GF-D8 (cell line): Measurements from ENCODE around the gene FUT8.
"Not testable (repeated sequence)": the region's sequence is repeated elsewhere in the genome, so short reads cannot be mapped to it uniquely, and the experiment has no call there.

Source experiments
- DNase-seq: peaks from one replicate; lab custom pipeline; 2025; lab: John Stamatoyannopoulos, UW

FUT8 gene

GRCh38 chr14:65709576-65709975 lies 297.0 kb downstream of the FUT8 start:
- DNase-seq: no peak

DNA sequence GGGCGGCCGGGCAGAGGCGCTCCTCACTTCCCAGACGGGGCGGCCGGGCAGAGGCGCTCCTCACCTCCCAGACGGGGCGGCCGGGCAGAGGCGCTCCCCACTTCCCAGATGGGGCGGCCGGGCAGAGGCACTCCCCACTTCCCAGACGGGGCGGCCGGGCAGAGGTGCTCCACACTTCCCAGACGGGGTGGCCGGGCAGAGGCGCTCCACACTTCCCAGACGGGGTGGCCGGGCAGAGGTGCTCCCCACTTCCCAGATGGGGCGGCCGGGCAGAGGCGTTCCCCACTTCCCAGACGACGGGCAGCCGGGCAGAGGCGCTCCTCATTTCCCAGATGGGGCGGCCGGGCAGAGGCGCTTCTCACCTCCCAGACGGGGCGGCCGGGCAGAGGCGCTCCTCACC lies 304.3 kb downstream of the FUT8 start:
- DNase-seq: not testable (repeated sequence)

DNA sequence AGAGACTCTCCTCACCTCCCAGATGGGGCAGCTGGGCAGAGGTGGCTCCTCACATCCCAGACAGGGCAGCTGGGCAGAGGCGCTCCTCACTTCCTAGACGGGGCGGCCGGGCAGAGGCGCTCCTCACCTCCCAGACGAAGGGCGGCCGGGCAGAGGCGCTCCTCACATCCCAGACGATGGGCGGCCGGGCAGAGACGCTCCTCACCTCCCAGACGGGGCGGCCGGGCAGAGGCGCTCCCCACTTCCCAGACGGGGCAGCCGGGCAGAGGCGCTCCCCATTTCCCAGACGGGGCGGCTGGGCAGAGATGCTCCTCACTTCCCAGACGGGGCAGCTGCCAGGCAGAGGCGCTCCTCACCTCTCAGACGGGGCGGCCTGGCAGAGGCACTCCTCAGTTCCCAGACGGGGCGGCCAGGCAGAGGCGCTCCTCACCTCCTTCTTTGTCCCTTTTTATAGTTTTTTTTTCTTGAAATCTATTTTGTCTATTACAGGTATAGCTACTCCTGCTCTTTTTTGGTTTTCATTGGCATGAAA lies 304.9 kb downstream of the FUT8 start:
- not testable (repeated sequence) for DNase-seq

GRCh38 chr14:65718629-65719028 lies 306.1 kb downstream of the FUT8 start:
- no peak for DNase-seq

DNA sequence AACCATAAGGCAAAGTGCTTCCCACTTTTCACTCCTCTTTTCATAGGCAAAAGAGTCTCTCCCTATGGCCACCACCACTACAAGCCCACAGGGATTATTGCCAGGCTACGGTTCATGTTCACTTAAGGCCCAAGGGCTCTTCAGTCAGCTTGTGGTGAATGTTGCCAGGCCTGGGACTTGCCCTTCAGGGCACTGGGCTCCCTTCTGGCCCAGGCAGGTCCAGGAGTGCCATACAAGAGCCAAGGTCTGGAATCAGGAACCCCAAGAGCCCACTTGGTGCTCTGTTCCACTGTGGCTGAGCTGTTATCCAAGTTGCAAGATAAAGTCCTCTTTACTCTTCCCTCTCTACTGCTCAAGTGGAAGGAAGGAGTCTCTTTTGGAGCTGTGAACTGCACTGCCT lies 307.6 kb downstream of the FUT8 start:
- no peak for DNase-seq

DNA sequence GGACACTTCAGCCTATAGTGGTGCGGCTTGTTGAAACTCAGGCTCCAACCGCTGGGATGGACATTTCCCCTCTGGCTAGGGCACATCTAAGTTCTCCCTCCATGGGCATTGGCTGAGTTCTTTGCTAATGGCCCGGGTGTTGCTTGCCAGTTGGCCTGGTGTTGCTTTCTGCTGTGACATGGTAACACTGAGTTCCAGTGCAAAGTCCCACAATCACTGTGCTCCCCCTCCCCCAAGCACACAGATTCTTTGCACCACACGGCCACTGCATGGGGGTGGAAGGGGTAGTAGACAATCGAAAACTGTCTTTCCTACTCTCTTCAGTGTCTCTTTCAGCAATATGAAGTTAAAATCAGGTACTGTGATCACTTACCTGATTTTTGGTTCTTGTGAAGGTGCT lies 308.2 kb downstream of the FUT8 start:
- no peak for DNase-seq

GRCh38 chr14:65723348-65723747 lies 310.8 kb downstream of the FUT8 start:
- no peak for DNase-seq

DNA sequence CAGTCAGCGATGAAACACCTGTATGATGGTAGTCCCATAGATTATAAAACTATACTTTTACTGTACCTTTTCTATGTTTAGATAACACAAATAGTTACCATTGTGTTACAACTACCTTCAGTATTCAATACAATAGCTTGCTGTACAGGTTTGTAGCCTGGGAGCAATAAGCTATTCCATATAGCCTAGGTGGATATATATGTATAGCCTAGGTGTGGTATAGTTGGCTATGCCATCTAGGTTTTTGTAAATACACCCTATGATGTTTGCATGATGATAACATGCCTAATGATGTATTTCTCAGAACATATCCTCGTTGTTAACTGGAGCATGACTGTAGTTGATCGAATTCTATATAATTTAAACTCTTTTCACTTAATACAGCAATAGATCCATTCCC lies 316.1 kb downstream of the FUT8 start:
- DNase-seq: no peak

- no peak for DNase-seq
These were observed 317.0 kb downstream of the FUT8 start for GRCh38 chr14:65729566-65729965.

GRCh38 chr14:65731933-65732506 lies 319.5 kb downstream of the FUT8 start:
- no peak for DNase-seq

DNA sequence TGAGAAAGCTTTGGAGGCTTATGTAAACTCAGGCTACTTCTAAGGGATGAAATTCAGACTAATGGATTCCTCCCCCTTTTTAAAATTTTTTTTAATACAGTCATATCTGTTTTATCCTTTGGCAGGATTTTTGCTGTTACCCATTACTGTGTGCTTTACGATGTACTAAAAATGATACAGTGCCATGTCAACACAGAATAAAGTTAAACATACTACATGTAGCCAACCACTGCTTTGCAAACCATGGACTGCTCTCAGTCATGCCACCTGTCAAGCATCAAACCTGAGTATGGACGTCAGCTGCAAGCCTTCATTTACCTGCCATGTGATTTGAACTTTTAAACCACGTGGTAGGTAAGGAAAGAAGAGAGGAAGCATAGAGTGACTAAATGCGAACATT lies 325.8 kb downstream of the FUT8 start:
- no peak for DNase-seq

- no peak for DNase-seq
These were observed 333.1 kb downstream of the FUT8 start for GRCh38 chr14:65745396-65746190.

GRCh38 chr14:65748796-65749195 lies 336.3 kb downstream of the FUT8 start:
- no peak for DNase-seq

DNA sequence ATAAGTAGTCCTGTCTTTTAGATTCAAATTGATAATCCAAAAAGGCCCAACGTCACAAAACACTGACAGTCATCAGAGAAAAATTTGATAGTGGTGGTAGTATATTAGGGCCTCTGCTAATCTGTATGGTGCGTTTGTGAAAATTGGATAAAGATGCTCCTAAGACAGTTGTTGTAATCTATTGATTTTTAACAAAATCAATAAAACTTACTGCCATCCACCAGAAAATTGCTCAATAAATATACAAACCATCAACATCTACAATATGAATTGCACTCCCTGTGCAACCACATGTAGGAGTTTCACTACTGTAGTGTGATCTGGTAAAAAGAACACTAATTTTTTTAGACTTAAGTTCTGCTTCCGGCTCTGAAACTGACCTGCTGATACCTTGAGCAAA lies 336.8 kb downstream of the FUT8 start:
- no peak for DNase-seq

DNA sequence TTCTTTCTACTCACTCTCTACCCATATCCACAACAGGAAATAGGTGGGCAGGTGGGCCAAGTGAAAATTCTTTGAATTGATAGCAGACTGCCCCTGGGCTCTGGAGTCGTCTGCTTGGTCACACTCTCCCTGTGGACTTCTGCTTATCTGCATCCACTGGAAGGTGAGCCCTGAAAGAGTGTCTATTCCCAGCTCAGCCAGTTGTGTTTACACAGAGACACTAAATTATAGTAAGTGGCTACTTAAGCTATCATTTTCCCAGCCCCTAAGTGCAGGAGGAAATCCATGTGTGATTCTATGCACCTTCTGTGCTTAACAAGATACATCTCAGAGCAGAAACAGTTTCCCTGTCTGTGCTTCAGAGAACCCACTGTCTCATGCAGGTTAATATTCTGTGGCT lies 338.4 kb downstream of the FUT8 start:
- DNase-seq: no peak

- no peak for DNase-seq
These were observed 339.0 kb downstream of the FUT8 start for GRCh38 chr14:65751510-65751909.

DNA sequence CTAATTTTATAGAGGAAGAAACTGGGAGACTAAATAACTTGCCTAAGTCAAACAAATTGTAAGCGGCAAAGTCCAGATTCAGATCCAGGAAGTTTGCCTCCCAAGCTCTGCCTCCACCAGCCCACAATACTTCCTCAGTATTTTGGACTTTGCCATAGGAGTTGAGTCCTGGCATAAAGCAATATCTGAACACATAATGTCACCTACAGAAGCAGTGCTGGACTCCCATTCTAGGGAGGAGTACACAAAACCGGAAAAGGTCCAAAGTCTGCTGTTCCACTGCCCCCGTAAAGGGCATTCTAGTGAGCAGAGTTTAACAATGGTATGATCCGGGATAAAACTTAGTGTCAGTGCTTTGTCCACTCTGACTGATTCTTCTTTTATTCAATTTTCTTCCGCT lies 340.5 kb downstream of the FUT8 start:
- no peak for DNase-seq

DNA sequence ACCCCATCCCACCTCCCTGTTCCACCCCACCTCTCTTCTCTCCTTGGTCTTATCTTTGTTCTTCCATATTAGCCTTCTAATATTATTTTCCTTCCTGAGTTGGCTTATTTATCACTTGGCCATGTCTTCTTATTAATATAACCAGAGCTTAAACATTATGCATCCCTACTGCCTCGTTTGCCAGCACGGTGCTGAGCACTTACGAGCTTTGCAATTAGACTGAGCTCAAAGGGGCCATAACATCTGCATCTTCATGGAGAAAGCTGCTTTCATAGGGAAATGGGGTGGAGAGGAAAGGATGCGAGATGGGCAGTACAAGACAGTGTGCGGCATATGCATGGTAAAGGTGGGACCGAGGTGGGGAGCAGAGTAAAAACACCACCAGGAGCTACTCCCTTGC lies 342.8 kb downstream of the FUT8 start:
- DNase-seq: no peak

- no peak for DNase-seq
These were observed 344.4 kb downstream of the FUT8 start for GRCh38 chr14:65756880-65757279.

DNA sequence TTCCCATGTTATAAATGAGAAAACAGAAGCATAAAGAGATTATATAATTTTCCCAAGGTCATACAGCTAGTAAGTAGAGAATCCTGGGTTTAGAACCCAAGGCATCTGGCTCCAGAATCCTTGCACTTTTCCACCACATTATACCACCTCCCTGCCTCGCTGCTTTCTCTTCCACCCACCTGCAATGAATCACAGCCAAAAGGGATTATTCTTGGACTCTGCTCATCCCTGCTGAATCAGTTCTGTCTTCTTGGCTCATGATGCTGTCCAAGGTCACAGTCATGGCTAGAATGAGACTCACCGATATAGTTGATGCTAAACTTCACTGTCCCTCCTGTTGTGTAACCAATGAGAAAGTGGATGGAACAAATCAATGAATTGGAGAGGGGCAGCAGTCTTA lies 356.6 kb downstream of the FUT8 start:
- no peak for DNase-seq

DNA sequence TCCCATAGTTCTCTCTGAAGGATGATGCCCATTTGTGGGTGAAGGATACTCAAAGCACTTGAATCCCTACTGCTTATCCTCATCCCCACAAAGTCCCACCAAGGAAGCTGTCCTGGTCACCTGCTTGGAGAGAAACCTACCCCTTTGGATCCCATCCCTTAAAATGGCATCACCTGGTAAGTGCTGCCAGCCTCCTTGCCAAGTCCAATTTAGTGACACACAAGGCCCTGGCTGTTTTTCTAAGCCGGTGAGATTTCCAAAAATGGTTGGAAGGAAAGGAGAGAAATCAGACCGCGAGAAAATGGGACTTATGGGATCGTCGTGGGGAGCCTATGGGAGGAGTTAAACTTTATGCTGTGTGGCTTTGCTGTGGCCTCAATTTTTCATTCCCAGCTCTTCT lies 358.2 kb downstream of the FUT8 start:
- DNase-seq: no peak

- no peak for DNase-seq
These were observed 358.7 kb downstream of the FUT8 start for GRCh38 chr14:65771271-65771670.

DNA sequence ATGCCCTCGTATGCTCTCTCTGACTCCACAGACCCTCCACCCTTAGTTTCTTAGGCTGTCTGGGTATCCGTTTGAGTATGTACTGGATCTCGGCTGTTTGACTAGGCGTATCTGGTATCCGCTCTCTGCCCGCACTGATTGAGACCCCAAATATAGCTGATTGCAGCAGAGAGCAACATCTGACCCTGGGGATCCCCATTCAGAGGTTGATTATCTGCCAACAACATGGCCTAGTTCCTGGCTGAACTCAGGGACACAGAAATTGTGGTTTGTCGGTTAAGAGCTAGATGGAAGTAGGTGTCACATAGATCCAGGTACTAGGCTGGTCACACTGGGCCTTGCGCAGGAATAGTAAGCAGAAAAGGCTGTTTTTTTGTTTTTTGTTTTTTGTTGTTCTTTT lies 359.9 kb downstream of the FUT8 start:
- no peak for DNase-seq
